IPS-11a (cell line): ENCODE results near the gene GEMIN2.
"Not testable (repeated sequence)": the region's sequence is repeated elsewhere in the genome, so short reads cannot be mapped to it uniquely, and the experiment has no call there.

Source experiments
- H3K4me3 ChIP-seq: one replicate; pipeline ENCODE4 v1.5.1; 2013; ENCODE audit warnings: low read depth, low read length, control low read depth

The GEMIN2 gene

DNA sequence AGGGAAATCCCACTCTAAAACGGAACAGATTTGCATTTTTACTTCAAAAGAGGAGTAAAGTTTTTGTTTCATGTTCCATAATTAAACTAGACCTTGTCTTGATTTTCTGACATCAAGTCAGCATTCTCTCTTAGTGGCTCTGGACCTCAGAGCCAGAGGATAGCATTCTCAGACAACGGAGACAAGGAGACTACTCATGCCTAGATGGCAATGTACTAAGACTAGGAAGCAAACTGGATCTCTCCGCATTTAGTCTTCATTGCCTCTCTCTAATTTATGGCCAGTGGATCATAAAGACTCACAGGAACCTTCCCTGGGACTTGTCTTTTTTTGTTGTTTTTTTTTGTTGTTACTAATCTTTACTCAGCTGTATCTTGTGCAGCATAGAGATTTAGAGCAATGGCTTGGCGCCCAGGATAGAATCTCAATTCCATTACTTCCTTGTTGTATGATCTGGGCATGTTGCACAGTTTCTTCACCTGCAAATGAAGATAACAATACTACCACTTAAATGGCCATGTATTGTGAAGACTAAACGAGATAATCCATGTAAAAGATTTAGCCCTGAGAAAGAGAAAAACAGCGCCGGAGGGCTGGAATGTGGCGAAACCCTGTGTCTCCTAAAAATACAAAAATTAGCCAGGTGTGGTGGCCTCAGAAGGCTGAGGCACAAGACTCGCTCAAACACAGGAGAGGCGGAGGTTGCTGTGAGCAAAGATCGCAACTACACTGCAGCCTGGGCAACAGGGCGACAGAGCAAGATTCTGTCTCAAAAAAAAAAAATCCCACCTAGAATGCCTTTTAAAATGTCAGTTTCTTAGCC, 4.0 kb upstream of the GEMIN2 start:
- no peak overlapping the region for H3K4me3 ChIP-seq

DNA sequence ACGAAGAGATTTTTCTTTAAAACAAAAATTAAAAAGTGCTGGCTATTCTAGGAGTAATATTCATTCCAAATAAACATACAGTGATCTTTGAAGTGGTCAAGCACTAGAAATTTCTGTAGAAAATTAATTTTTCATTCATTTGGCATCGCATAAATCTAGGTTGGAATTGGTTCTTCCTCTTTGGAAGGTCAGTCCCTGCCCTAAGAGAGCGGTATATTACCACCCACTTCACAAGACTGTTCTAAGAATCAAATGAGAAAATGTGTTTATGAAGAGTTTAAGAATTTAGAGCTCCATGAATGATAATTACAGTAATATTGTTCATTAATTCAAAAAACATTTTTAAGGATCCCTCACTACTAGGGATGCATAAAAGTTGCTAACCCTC, 444 bp upstream of the GEMIN2 start:
- peak overlapping the region; percentile 94 for H3K4me3 ChIP-seq

DNA sequence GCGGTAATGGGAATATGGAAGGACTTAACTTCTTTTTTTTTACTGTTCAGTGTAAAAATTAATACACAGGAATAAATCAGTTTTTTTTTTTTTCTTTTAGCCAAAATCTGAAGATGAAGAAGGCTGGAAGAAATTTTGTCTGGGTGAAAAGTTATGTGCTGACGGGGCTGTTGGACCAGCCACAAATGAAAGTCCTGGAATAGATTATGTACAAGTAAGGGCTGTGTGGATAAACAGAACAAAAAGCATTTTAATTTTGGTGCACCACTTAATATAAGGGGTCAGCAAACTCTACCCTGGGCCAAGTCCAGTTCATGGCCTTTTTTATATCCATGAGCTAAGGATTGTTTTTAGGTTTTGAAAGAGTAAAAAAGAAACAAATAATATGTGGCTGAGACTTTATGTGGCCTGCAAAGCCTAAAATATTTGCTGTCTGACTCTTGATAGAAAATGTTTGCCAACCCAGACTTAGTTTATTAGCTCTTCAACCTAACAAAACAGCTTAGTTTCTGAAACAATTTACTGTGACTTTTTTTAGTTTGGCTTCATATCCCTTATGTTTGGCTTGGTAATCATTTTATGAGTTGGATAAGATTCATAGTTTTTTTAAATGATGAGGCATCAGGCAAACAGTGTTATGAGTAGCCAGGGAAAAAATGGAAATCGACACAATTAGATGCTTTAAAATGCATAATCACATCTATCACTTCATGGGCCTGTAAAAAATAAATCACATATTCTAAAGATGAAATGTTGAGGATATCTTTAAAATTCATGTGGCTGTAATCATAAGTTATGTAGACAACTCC, 8.4 kb downstream of the GEMIN2 start:
- no peak overlapping the region for H3K4me3 ChIP-seq

DNA sequence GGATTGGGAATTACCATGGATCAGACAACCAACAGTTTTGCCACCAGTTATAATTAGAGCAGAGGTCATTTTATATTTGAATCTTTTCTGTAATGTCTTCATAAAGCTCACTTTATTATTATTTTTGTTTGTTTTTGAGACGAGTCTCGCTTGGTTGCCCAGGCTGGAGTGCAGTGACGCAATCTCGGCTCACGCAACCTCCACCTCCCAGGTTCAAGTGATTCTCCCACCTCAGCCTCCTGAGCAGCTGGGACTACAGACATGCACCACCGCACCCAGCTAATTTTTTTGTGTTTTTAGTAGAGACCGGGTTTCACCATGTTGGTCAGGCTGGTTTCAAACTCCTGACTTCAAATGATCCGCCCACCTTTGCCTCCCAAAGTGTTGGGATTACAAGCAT, 23.7 kb downstream of the GEMIN2 start:
- not testable (repeated sequence) for H3K4me3 ChIP-seq

DNA sequence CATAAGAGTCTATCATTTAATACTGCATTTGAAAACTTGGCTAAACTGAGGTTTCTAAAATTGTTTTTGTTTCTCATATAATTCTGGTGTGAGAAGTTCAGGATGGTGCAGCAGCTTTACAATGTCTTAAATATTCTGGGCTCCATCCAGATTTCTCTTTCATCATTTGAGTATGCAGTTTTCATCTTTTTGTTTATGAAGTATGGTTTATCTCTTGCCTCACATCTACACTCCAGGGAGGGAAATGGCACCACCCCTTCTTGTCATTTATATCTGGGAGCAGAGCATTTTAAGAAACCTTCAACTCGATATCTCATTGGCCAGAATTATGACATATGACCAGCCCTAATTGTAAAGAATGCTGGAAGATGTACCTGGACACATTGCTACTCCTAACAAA, 24.3 kb downstream of the GEMIN2 start:
- H3K4me3 ChIP-seq: no peak overlapping the region

DNA sequence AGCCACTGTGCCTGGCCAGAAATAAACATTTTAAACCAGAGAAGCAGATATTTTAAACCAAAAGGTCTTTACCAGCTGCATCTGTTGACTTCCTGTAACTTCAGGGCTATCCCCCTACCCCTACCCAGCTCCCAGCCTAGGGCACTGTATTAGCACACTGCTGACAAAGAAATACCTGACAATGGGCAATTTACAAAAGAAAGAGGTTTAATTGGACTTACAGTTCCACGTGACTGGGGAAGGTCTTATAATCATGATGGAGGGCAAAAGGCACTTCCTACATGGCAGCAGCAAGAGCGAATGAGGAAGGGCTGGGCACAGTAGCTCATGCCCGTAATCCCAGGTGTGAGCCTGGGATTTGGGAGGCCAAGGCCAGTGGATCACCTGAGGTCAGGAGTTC, 26.0 kb downstream of the GEMIN2 start:
- H3K4me3 ChIP-seq: no peak overlapping the region

DNA sequence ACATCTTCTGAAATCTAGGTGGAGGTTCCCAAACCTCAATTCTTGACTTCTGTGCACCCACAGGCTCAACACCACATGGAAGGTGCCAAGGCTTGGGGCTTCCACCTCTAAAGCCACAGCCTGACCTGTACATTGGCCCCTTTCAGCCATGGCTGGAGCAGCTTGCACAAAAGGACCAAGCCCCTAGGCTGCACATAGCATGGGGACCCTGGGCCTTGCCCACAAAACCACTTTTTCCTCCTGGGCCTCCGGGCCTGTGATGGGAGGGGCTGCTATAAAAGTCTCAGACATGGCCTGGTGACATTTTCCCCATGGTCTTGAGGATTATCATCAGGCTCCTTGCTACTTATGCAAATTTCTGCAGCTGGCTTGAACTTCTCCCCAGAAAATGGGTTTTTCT, 27.5 kb downstream of the GEMIN2 start:
- H3K4me3 ChIP-seq: not testable (repeated sequence)

DNA sequence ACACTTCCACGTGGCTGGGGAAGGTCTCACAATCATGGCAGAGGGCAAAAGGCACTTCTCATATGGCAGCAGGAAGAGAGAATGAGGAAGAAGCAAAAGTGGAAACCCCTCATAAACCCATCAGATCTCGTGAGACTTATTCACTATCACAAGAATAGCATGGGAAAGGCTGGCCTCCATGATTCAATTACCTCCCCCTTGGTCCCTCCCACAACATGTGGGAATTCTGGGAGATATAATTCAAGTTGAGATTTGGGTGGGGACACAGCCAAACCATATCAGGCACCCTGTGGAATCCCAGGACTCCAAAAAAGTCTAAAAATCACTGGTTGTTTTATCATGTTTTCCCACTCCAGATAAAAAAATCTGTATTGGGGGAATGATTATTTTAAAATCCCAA, 29.1 kb downstream of the GEMIN2 start:
- not testable (repeated sequence) for H3K4me3 ChIP-seq

DNA sequence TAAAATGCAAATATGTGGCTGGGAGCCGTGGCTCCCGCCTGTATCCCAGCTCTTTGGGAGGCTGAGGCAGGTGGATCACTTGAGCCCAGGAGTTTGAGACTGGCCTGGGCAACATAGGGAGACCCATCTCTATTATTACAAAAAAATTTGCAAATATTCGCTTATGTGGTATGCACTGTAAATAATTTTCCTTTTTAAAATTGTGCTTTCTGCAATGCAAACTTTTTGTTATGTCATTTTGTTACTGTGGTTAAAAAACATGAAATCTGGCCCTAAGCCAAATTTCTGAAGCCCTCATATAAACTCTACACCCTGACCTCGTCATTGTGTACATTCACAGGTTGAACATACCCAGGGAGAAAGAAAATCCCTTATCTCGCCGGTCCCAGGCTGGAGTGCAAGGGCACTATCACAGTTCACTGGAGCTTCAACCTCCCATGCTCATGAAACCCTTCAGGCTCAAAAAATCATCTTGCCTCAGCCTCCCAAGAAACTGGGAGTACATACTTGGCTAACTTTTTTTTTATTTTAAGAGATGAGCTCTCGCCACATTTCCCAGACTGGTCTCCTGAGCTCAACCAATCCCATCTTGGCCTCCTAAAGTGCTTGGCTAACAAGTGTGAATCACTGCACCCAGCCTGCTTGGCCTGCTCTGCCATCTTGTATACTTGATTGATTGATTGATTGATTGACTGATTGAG, 31.3 kb downstream of the GEMIN2 start:
- no peak overlapping the region for H3K4me3 ChIP-seq

DNA sequence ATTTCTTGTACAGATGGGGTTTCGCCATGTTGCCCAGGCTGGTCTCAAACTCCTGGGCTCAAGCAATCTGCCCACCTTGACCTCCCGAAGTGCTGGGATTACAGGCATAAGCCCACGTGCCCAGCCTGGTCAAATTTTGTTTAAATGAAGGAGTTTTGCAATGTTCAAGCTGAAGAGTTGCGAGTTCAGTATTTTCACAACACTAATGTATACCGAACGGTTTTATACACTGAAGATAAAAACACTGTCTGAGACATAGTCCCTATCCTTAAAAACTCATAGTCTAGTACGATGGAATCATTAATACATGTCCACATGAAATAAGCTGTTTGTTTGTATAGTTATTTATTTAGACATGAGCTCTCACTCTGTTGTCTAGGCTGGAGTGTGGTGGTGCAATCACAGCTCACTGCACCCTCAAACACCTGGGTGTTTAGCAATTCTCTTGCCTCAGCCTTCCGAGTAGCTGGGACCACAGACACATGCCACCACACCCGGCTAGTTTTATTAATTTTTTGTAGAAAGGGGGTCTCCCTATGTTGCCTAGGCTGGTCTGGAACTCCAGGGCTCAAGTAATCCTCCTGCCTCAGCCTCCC, 40.6 kb downstream of the GEMIN2 start:
- no peak overlapping the region for H3K4me3 ChIP-seq

DNA sequence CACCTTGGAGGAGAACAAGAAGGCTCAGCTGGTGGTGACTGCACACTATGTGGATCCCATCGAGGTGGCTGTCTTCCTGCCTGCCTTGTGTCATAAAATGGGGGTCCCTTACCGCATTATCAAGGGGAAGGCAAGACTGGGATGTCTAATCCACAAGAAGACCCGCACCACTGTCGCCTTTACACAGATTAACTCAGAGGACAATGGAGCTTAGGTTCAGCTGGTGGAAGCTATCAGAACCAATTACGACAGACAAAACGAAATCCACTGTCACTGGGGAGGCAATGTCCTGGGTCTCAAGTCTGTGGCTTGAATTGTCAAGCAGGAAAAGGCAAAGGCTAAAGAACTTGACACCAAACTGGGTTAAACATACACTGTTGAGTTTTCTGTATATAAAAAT, 43.4 kb downstream of the GEMIN2 start:
- H3K4me3 ChIP-seq: no peak overlapping the region

DNA sequence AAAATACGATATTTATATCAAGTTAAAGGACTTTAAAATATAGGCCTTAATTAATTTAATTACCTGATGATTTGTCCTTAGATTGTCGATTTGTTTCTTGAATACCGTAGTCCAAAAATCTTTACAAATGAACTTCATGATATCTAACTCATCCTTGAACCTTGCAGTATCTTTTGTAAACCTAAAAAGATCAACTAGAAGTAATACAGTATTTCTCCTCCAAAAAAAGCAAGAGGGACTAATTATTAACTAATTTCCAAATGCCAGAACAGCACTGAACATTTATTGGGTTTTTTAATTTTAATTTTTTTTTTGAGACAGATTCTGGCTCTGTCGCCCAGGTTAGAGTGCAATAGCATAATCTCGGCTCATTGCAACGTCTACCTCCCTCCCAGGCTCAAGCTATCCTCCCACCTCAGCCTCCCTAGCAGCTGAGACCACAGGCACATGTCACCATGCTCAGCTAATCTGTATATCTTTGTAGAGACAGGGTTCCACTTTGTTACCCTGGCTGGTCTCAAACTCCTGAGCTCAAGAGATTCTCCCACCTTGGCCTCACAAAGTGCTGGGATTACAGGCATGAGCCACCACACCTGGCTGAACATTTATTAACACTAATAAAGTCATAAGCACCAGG, 44.2 kb downstream of the GEMIN2 start:
- no peak overlapping the region for H3K4me3 ChIP-seq

DNA sequence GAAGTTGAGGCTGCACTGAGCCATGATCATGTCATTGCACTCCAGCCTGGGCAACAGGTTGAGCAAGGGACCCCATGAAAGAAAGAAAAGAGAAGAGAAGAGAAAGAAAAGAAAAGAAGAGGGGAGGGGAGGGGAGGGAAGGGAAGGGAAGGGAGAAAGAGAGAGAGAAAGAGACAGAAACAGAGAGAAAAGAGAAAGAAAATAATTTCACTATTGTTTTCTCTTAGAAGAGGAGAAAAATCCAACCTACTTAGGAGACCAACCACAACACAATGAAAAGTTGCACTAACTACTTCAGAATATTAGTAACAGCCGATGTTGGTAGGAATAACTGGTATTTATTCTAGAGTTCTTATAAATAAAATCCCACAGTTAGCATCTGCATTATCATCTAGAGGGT, 46.4 kb downstream of the GEMIN2 start:
- no peak overlapping the region for H3K4me3 ChIP-seq

DNA sequence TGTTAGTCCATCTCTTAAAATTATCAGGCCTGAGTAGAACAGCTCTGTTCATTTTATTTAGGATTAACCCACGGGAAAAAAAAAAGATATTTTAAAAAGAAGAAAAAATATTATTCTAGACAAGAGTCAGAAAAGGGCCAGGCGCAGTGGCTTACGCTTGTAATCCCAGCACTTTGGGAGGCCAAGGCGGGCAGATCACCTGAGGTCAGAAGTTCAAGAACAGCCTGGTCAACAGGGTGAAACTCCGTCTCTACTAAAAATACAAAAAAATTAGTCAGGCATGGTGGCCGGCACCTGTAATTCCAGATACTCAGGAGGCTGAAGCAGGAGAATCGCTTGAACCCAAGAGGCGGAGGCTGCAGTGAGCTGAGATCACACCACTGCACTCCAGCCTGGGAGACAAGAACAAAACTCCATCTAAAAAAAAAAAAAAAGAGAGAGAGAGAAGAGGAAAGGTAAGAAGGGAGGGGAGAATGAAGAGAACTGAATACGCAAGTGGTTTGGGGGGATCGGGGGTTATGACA, 53.7 kb downstream of the GEMIN2 start:
- H3K4me3 ChIP-seq: not testable (repeated sequence)

DNA sequence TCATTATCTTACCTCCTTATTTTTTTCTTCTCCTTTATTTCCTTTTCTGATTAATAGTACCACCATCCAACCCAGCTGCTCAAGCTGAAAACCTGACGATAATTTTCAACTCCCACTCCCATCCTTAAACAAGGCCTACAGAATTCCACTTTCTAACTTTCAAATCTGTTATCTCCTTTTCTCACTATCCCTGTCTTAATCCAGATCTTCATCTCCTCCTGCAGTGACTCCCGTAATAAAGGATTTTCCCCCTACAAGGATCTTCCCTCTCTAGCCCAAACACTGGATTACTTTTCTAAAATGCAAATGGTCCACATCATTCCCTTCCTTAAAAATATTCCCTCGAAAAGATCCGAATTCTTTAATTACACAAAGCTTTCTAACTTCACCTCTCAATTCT, 54.5 kb downstream of the GEMIN2 start:
- H3K4me3 ChIP-seq: no peak overlapping the region

DNA sequence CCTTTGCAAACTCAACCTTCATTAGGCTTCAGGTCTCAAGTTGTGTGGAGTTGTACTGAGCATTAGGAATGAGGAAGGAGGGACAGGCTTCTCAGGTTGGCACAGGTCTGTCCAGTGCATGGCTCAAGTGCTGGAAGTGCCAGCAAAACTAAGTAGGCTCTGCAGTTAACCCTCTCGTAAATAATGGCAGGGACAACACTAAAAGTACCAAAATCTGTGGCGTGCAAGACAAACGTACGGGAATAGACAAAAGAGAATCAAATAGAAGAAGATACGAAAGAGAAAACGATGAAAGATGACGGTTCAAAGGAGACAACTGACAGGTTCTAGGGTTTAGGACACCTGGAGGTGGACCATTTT, 55.4 kb downstream of the GEMIN2 start:
- H3K4me3 ChIP-seq: peak overlapping the region; percentile 99

DNA sequence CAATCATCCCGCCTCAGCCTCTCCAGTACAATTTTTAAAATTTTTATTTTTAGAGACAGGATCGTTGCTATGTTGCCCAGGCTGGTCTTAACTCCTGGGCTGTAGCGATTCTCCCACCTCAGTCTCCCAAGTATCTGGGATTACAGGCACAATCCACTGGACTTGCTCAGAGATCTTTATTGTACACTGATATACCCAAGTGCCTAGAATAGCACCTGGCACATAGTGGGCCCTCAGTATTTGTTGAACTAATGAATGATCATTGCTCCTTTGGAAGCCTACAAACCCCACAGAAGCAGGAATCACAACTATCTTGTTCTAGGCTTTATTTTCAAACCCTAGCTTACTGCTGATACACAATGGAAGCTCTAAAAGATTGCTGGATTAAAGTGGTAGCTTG, 59.1 kb downstream of the GEMIN2 start:
- H3K4me3 ChIP-seq: no peak overlapping the region

DNA sequence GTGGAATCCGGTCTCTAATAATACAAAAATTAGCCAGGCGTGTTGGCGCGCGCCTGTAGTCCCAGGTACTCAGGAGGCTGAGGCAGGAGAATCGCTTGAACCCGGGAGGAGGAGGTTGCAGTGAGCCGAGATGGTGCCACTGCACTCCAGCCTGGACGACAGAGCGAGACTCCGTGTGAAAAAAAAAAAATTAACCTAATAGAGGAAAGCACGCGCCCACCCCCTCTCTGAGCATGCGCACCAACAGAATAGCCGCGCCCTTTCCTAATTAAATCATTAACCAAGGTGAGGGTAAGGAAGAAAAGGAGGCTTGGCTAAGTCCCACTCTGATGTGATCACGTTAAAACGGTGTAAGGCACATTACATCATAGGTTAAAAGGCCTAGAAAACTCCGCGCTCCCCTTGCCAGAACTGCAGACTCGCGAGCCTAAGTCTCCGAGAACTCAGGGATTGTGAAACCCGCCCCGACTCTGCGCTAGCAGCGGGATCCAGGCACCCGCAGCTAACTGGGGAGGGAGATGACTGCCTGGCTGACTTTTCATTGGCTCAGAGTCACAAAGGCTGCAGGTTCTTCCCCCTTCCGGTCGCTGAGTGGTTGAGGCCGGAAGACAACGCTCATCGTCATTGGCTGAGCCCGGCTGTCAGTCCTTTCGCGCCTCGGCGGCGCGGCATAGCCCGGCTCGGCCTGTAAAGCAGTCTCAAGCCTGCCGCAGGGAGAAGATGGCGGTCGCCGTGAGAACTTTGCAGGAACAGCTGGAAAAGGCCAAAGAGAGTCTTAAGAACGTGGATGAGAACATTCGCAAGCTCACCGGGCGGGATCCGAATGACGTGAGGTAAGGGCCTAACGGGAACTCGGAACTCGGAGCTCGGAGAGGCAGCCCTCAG, 60.7 kb downstream of the GEMIN2 start, which contains the start of gene PNN:
Gene PNN (plus strand): TSS at position 695 of the 885 bp plus-strand sequence. CDS start 26 bp downstream, at position 721.
- peak within 1 kb of the TSS; percentile 99 for H3K4me3 ChIP-seq

DNA sequence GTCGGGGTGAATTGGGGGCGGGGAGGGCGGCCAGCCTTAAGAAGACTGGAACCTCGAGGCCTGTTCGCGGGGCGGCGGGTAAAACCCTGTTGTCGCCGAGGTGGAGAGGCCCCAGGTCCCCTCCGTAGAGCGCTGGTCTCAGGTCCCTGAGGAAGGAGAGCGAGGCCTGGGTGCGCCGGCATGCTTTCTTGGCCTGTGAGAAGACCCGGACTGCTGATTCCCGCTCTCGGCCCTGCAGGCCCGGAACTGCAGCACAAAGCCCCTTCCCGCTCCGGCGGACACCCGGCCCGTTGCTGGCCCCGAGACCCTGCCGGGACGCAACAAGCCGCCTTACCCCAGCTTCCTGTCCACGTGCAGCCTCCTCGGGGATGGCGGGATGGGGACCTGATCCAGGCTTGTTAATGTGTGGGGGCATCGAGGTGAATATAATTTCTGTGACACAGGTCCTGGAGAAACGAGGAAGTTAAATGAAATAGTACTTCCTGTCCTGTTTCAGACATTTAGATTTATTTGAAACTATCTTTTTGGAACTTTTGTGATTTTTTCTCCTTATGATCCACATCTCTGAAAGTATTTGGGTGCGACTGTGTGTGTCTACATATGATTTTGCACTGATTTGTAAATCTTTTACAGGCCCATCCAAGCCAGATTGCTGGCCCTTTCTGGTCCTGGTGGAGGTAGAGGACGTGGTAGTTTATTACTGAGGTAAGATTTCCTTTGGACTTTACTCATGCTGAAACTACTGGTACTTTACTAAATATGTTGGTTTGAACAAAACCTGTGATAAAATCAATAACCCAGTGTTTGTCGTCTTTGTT, 61.5 kb downstream of the GEMIN2 start:
- peak overlapping the region; percentile 99 for H3K4me3 ChIP-seq
